K562 (cell line): ENCODE measurements around the gene RPL28.

Source experiments
- CAMTA2 ChIP-seq: fragments of 250-450 bp; sonication (Bioruptor Pico); conservative IDR thresholded peaks from 2 replicates; pipeline ENCODE4 v1.5.1; 2022
- CBX8 ChIP-seq: fragments of 200-600 bp; sonication (generic); IDR thresholded peaks from 2 replicates; pipeline ENCODE4 v1.6.1; 2012; ENCODE audit warnings: borderline replicate concordance, mixed run types, low read depth, mild to moderate bottlenecking, moderate library complexity, mixed read lengths, low read length, control low read depth, inconsistent platforms; ENCODE audit not compliant: poor library complexity, severe bottlenecking; ENCODE audit errors: extremely low read depth
- EZH2 ChIP-seq: IDR thresholded peaks from 2 replicates; pipeline ENCODE4 v1.6.1; 2012; ENCODE audit warnings: low read depth, mild to moderate bottlenecking, inconsistent platforms, low read length, borderline replicate concordance
- FOXK2 ChIP-seq, 2 experiments: fragments of 450-650 bp; IDR thresholded peaks in 1 of 2; conservative IDR thresholded peaks in 1 of 2; 2 replicates each; pipeline ENCODE4 v1.6.1; 2016; ENCODE audit warnings: low read depth in 2 of 2, mild to moderate bottlenecking in 1 of 2
- NR3C1 ChIP-seq: sonication (generic); formaldehyde crosslinking; IDR thresholded peaks from 2 replicates; pipeline ENCODE4 v1.8.1; 2022; ENCODE audit warnings: missing genetic modification reagents
- POLR2AphosphoS5 ChIP-seq: IDR thresholded peaks from 2 replicates; pipeline ENCODE4 v1.6.1; 2011; ENCODE audit warnings: mild to moderate bottlenecking, low read depth, low read length, moderate library complexity; ENCODE audit not compliant: control insufficient read depth, insufficient read depth
- SMC3 ChIP-seq: conservative IDR thresholded peaks from 2 replicates; pipeline ENCODE4 v1.6.1; 2011; ENCODE audit warnings: low read depth, low read length, improper control_type of control experiment; ENCODE audit not compliant: insufficient read depth
- STAT5B ChIP-seq: fragments of 250-450 bp; sonication (Bioruptor Pico); IDR thresholded peaks from 2 replicates; pipeline ENCODE4 v1.8.0; 2021; ENCODE audit warnings: mild to moderate bottlenecking, inconsistent platforms
- ZFP36 ChIP-seq: fragments of 150-350 bp; IDR thresholded peaks from 2 replicates; pipeline ENCODE4 v1.6.1; 2018; ENCODE audit warnings: low read length, low read depth; ENCODE audit not compliant: partially characterized antibody
- TF ChIP-seq, protein P1 (sequence below): IDR thresholded peaks from 2 replicates; pipeline ENCODE4 v1.6.1; 2012; ENCODE audit warnings: low read depth, low read length, improper control_type of control experiment, borderline replicate concordance

DNA sequence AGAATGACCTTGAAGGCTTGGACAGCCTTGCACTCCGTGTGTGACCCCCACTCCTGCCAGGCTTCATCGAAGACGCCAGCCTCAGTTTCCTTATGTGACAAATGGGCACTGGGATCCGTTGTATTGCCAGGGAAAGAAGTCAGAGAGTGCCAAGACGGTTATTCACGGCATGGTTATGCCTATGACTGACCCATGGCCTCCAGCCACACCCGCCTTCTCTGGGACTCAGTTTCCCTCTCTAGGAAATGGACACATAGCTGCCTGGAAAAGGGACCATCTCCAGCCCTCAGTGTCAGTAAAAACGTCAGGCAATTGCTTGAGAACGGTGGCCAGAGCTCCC, 22.8 kb downstream of the RPL28 start:
- TF ChIP-seq CAMTA2 (CRISPR knock-in tag) = no peak
- no peak for TF ChIP-seq SMC3
- no peak for TF ChIP-seq CBX8
- TF ChIP-seq, protein P1, sequence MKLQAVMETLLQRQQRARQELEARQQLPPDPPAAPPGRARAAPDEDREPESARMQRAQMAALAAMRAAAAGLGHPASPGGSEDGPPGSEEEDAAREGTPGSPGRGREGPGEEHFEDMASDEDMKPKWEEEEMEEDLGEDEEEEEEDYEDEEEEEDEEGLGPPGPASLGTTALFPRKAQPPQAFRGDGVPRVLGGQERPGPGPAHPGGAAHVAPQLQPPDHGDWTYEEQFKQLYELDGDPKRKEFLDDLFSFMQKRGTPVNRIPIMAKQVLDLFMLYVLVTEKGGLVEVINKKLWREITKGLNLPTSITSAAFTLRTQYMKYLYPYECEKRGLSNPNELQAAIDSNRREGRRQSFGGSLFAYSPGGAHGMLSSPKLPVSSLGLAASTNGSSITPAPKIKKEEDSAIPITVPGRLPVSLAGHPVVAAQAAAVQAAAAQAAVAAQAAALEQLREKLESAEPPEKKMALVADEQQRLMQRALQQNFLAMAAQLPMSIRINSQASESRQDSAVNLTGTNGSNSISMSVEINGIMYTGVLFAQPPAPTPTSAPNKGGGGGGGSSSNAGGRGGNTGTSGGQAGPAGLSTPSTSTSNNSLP = no peak
- no peak for TF ChIP-seq STAT5B
- no peak for TF ChIP-seq NR3C1 (CRISPR knock-in tag)
- no peak for TF ChIP-seq ZFP36
- TF ChIP-seq EZH2 = no peak
- TF ChIP-seq FOXK2 (conservative IDR thresholded peaks at IDR 0.05 in 1 of 2, IDR thresholded peaks at IDR 0.05 in 1 of 2; ENCODE audit: low read depth in 2 of 2) = no peak
- no peak; the same call in 1 of the 2 replicates for TF ChIP-seq POLR2AphosphoS5
